SK-N-SH (cell line): ENCODE data around the gene NOXA1. TPM values are rescaled to one million over a fixed set of nuclear protein-coding genes. Genes with fewer than 3 reads are reported as not detected.

ENCODE experiments used
- CTCF ChIA-PET: fragments of 300-600, 350-600 bp; formaldehyde crosslinking; extraction: SDS; loops from one replicate; lab custom pipeline; 2021; lab: Yijun Ruan, JAX
- POLR2A ChIA-PET: fragments of 350-600 bp; sonication (Branson Sonifier 250); formaldehyde crosslinking; extraction: SDS; loops from one replicate; lab custom pipeline; 2020; ENCODE audit warnings: antibody characterized with exemption, inconsistent platforms; lab: Yijun Ruan, JAX
- DNase-seq: peaks from one replicate; pipeline ENCODE4 v3.0.0; 2012
- H2AFZ ChIP-seq: fragments of 200-600 bp; sonication (generic); 2 replicates; pipeline ENCODE4 v1.8.1; 2016; ENCODE audit warnings: antibody characterized with exemption, mild to moderate bottlenecking, low read depth
- H3F3A ChIP-seq: fragments of 200-600 bp; sonication (generic); replicated peaks from 2 replicates; pipeline ENCODE3; 2016; ENCODE audit warnings: antibody characterized with exemption, mild to moderate bottlenecking; ENCODE audit not compliant: insufficient read depth
- H3K27ac ChIP-seq, 2 experiments: fragments of 200-500 bp in 1 of 2; fragments of 200-600 bp in 1 of 2; sonication (Bioruptor generic) in 1 of 2; sonication (generic), shearing (Covaris generic) in 1 of 2; 2 replicates each; pipeline versions ENCODE4 v1.5.1 to v1.6.1; 2014 to 2016; ENCODE audit warnings: low read depth in 2 of 2, inconsistent platforms in 1 of 2, low read length in 1 of 2, mild to moderate bottlenecking in 1 of 2, mixed read lengths in 1 of 2
- H3K27me3 ChIP-seq: fragments of 200-600 bp; sonication (generic), shearing (Covaris generic); 2 replicates; pipeline ENCODE4 v1.6.1; 2016; ENCODE audit warnings: mixed run types; ENCODE audit not compliant: insufficient read depth
- H3K36me3 ChIP-seq, 2 experiments: fragments of 200-500 bp in 1 of 2; fragments of 200-600 bp in 1 of 2; sonication (Bioruptor generic) in 1 of 2; sonication (generic) in 1 of 2; replicated peaks in 1 of 2; 2 replicates each; pipeline versions ENCODE3 to v1.5.1; 2014 to 2016; ENCODE audit warnings: low read length in 1 of 2, mild to moderate bottlenecking in 1 of 2; ENCODE audit not compliant: insufficient read depth in 2 of 2, control insufficient read depth in 1 of 2
- H3K4me1 ChIP-seq, 2 experiments: fragments of 200-500 bp in 1 of 2; fragments of 200-600 bp in 1 of 2; sonication (Bioruptor generic) in 1 of 2; sonication (generic), shearing (Covaris generic) in 1 of 2; 2 replicates each; pipeline versions ENCODE4 v1.5.1 to v1.6.1; 2014 to 2016; ENCODE audit warnings: low read depth in 1 of 2, low read length in 1 of 2, mixed run types in 1 of 2; ENCODE audit not compliant: insufficient read depth in 2 of 2, control insufficient read depth in 1 of 2
- H3K4me2 ChIP-seq: fragments of 200-600 bp; sonication (generic), shearing (Covaris generic); 2 replicates; pipeline ENCODE4 v1.6.1; 2017; ENCODE audit warnings: mixed run types
- H3K4me3 ChIP-seq, 2 experiments: fragments of 200-500 bp in 1 of 2; fragments of 200-600 bp in 1 of 2; sonication (Bioruptor generic) in 1 of 2; sonication (generic), shearing (Covaris generic) in 1 of 2; 2 replicates each; pipeline versions ENCODE4 v1.5.1 to v1.8.1; 2014 to 2016; ENCODE audit warnings: low read depth in 2 of 2, inconsistent platforms in 1 of 2, low read length in 1 of 2, mild to moderate bottlenecking in 1 of 2, mixed read lengths in 1 of 2, moderate library complexity in 1 of 2
- H3K79me2 ChIP-seq: fragments of 200-600 bp; sonication (generic); 2 replicates; pipeline ENCODE4 v1.8.1; 2017; ENCODE audit warnings: mild to moderate bottlenecking; ENCODE audit not compliant: insufficient read depth
- H3K9ac ChIP-seq: fragments of 200-600 bp; sonication (generic); 2 replicates; pipeline ENCODE4 v1.6.1; 2017; ENCODE audit warnings: mixed run types
- H3K9me2 ChIP-seq: fragments of 200-600 bp; sonication (generic); 2 replicates; pipeline ENCODE4 v1.6.1; 2017; ENCODE audit warnings: mixed run types
- H3K9me3 ChIP-seq: fragments of 200-600 bp; sonication (generic); 2 replicates; pipeline ENCODE4 v1.6.1; 2017; ENCODE audit warnings: mixed run types, mild to moderate bottlenecking, moderate library complexity
- H4K20me1 ChIP-seq: fragments of 200-600 bp; sonication (generic); 2 replicates; pipeline ENCODE4 v1.6.1; 2017; ENCODE audit warnings: mild to moderate bottlenecking, mixed run types; ENCODE audit not compliant: insufficient read depth
- CHD2 ChIP-seq: fragments of 150-350 bp; IDR thresholded peaks from 2 replicates; pipeline ENCODE4 v1.6.1; 2018; ENCODE audit warnings: low read length; ENCODE audit not compliant: partially characterized antibody
- EP300 ChIP-seq, 2 experiments: IDR thresholded peaks; 2 replicates each; pipeline versions ENCODE4 v1.4.0 to v1.6.1; 2012; ENCODE audit warnings: borderline replicate concordance in 1 of 2, low read depth in 1 of 2, low read length in 1 of 2
- FOXM1 ChIP-seq: IDR thresholded peaks from 2 replicates; pipeline ENCODE4 v1.4.0; 2012; ENCODE audit warnings: low read depth, mild to moderate bottlenecking
- GATA2 ChIP-seq: sonication (generic); formaldehyde crosslinking; IDR thresholded peaks from 2 replicates; pipeline ENCODE4 v1.5.0; 2020; ENCODE audit warnings: mild to moderate bottlenecking, missing genetic modification reagents
- IRF3 ChIP-seq: fragments of 150-350 bp; IDR thresholded peaks from 2 replicates; pipeline ENCODE4 v1.6.1; 2016; ENCODE audit warnings: mild to moderate bottlenecking, low read depth, low read length
- MEF2A ChIP-seq: IDR thresholded peaks from 2 replicates; pipeline ENCODE4 v1.4.0; 2012; ENCODE audit warnings: low read depth, borderline replicate concordance
- MXI1 ChIP-seq: IDR thresholded peaks from 2 replicates; pipeline ENCODE4 v1.6.1; 2012; ENCODE audit warnings: mild to moderate bottlenecking, low read depth, low read length, improper control_type of control experiment
- NFIC ChIP-seq: IDR thresholded peaks from 2 replicates; pipeline ENCODE4 v1.4.0; 2012; ENCODE audit warnings: borderline replicate concordance
- NRF1 ChIP-seq: IDR thresholded peaks from 2 replicates; pipeline ENCODE4 v1.6.1; 2012; ENCODE audit warnings: low read depth, mild to moderate bottlenecking, low read length
- PBX3 ChIP-seq: IDR thresholded peaks from 2 replicates; pipeline ENCODE4; 2012
- POLR2AphosphoS5 ChIP-seq: IDR thresholded peaks from 2 replicates; pipeline ENCODE4 v1.6.1; 2012; ENCODE audit warnings: low read depth, low read length
- RAD21 ChIP-seq: IDR thresholded peaks from 2 replicates; pipeline ENCODE4 v1.6.1; 2012; ENCODE audit warnings: mild to moderate bottlenecking, low read length
- RCOR1 ChIP-seq: fragments of 150-350 bp; IDR thresholded peaks from 2 replicates; pipeline ENCODE4 v1.6.1; 2017; ENCODE audit warnings: antibody characterized with exemption, low read length
- RFX5 ChIP-seq: IDR thresholded peaks from 2 replicates; pipeline ENCODE4 v1.6.1; 2012; ENCODE audit warnings: mild to moderate bottlenecking, improper control_type of control experiment, low read length
- SIN3A ChIP-seq: IDR thresholded peaks from 2 replicates; pipeline ENCODE4 v1.6.1; 2012; ENCODE audit warnings: low read depth, mild to moderate bottlenecking, low read length, moderate library complexity, borderline replicate concordance
- SMC3 ChIP-seq: IDR thresholded peaks from 2 replicates; pipeline ENCODE4 v1.6.1; 2012; ENCODE audit warnings: low read depth, low read length, improper control_type of control experiment
- TCF12 ChIP-seq: IDR thresholded peaks from 2 replicates; pipeline ENCODE4 v1.4.0; 2012
- TEAD4 ChIP-seq: IDR thresholded peaks from 2 replicates; pipeline ENCODE4 v1.4.0; 2012; ENCODE audit warnings: mild to moderate bottlenecking, borderline replicate concordance; ENCODE audit not compliant: insufficient read depth
- WGBS: methylation state at CpG from one replicate; pipeline ENCODE4 v1.1.6; 2017; ENCODE audit warnings: low lambda C conversion rate; 5-methylcytosine and 5-hydroxymethylcytosine counted together
- polyA plus RNA-seq, 3 experiments: library from polyadenylated mRNA; depleted of rRNA; stranded (reverse); fragments of >200 nt; gene quantifications; 2 replicates each; pipeline ENCODE4 v1.2.3, GENCODE V29; 2012

The NOXA1 gene
- polyA plus RNA-seq, 1 of the 3 experiments (the other 2 are of a cell fraction) = 0.39 TPM

- WGBS = 5% methylated on average over 12 of the region's 88 CpGs
- POLR2A ChIA-PET = interaction anchor here (1.3 kb wide), 1 partner anchor 24 kb away, joined by 4 read pairs; no protein-coding TSS in a partner anchor
Measured at GRCh38 chr9:137458194-137459151, 35.3 kb downstream of the NOXA1 start.

More at GRCh38 chr9:137458194-137459151, 35.3 kb downstream of the NOXA1 start:
- Histone ChIP-seq H3K4me3 (peak overlapping the region; percentile 74 to 82), H3K4me1 (peaks cover 18 to 51% of the 10 kb centered on the region in 2 experiments), H3K79me2 (peaks cover 10% of the 10 kb centered on the region; the same call in 1 of the 2 replicates), H3F3A (no peaks in the 10 kb centered on the region), H3K4me2 (peak overlapping the region; percentile 98), H3K36me3 (peaks cover 0 to 20% of the 10 kb centered on the region in 2 experiments), H3K27me3 (no peaks in the 10 kb centered on the region), H4K20me1 (peaks cover 16% of the 10 kb centered on the region), H3K27ac (peak overlapping the region in 1 of 2 experiments; percentile 79; a peak in 1 of 4 replicates), H2AFZ (no peak overlapping the region), H3K9ac (peak overlapping the region; percentile 81), H3K9me3 (no peaks in the 10 kb centered on the region), H3K9me2 (no peaks in the 10 kb centered on the region)
- CTCF ChIA-PET = interaction anchor here (1.2 to 5.7 kb wide), 3 partner anchors 14 to 172 kb away, joined by 3 to 53 read pairs (median 6); partner anchors contain the start of genes ENTPD8, EXD3 and NOXA1
- TF ChIP-seq TCF12 (no peak), GATA2 (no peak), FOXM1 (no peak), CHD2 (peak; percentile 47), MEF2A (no peak), IRF3 (no peak), EP300 (IDR thresholded peaks at IDR 0.05; ENCODE audit: borderline replicate concordance in 1 of 2, low read depth in 1 of 2, low read length in 1 of 2) (0 out of 4 replicates have a peak, but pooled peaks of 1 of the 2 experiments have one; percentile 17), NFIC (no peak), SMC3 (no peak), RFX5 (no peak), MXI1 (peak; percentile 4; the same call in 1 of the 2 replicates), TEAD4 (no peak), RAD21 (no peak), NRF1 (no peak), SIN3A (no peak), PBX3 (no peak), RCOR1 (no peak), POLR2AphosphoS5 (no peak)
- peak; percentile 84 for DNase-seq
